K562 (cell line): ENCODE data around the gene RPS2. TPM values are rescaled to one million over a fixed set of nuclear protein-coding genes. Genes with fewer than 3 reads are reported as not detected.

Experiments
- CXXC5 ChIP-seq: fragments of 250-450 bp; sonication (Bioruptor Pico); IDR thresholded peaks from 2 replicates; pipeline ENCODE4 v1.8.0; 2022; ENCODE audit warnings: inconsistent platforms, mild to moderate bottlenecking, moderate library complexity
- MNT ChIP-seq, 2 experiments: fragments of 450-650 bp; conservative IDR thresholded peaks; 2 replicates each; pipeline ENCODE4 v1.6.1; 2017; ENCODE audit warnings: mild to moderate bottlenecking in 2 of 2, moderate library complexity in 2 of 2
- NFRKB ChIP-seq: fragments of 450-650 bp; IDR thresholded peaks from 2 replicates; pipeline ENCODE4 v1.6.1; 2016; ENCODE audit warnings: low read depth
- PCBP1 ChIP-seq: fragments of 200-400 bp; formaldehyde crosslinking; IDR thresholded peaks from 2 replicates; pipeline ENCODE4 v1.6.1; 2018; ENCODE audit warnings: mild to moderate bottlenecking, low read depth, low read length; ENCODE audit not compliant: poor library complexity, severe bottlenecking
- RNF2 ChIP-seq: sonication (generic); IDR thresholded peaks from 2 replicates; pipeline ENCODE4 v1.6.1; 2016
- SRSF3 ChIP-seq: fragments of 200-400 bp; formaldehyde crosslinking; IDR thresholded peaks from 2 replicates; pipeline ENCODE4 v1.6.1; 2016; ENCODE audit warnings: mild to moderate bottlenecking, low read length, moderate library complexity; ENCODE audit not compliant: insufficient read depth
- STAG1 ChIP-seq: sonication (generic); formaldehyde crosslinking; IDR thresholded peaks from 2 replicates; pipeline ENCODE4 v1.5.0; 2020; ENCODE audit warnings: missing genetic modification reagents, borderline replicate concordance
- TEAD4 ChIP-seq, 2 experiments: sonication (generic) in 1 of 2; formaldehyde crosslinking in 1 of 2; IDR thresholded peaks; 2 replicates each; pipeline versions ENCODE4 v1.6.1 to v1.8.0; 2012 to 2022; ENCODE audit warnings: borderline replicate concordance in 1 of 2, inconsistent platforms in 1 of 2, low read length in 1 of 2, mild to moderate bottlenecking in 1 of 2, missing genetic modification reagents in 1 of 2
- polyA plus RNA-seq, 8 experiments: library from polyadenylated mRNA; depleted of rRNA in 4 of 8; stranded (reverse) in 5 of 8; unstranded in 3 of 8; fragments of >200 nt; fragmentation: Nextera tagmentation in 2 of 8; fragmentation: Illumina TruSeq in 1 of 8; extraction: Ambion mirVana in 2 of 8; extraction: Trizol in 1 of 8; gene quantifications; 2 replicates each; pipeline versions ENCODE4 v1.2.1 to v1.2.3, GENCODE V29; 2011 to 2014; ENCODE audit warnings: inconsistent platforms in 1 of 8, missing spikeins in 1 of 8
- total RNA-seq, 7 experiments: library from RNA; depleted of rRNA in 6 of 7; stranded (reverse); fragments of >200 nt in 6 of 7; fragmentation: Illumina TruSeq in 2 of 7; extraction: Trizol in 2 of 7; gene quantifications; 2 replicates each; pipeline versions ENCODE4 v1.2.1 to v1.2.3, GENCODE V29; 2011 to 2021; ENCODE audit warnings: low replicate concordance in 1 of 7
- TF ChIP-seq, protein P1 (sequence below), 2 experiments: fragments of 450-650 bp in 1 of 2; sonication (generic) in 1 of 2; formaldehyde crosslinking in 1 of 2; IDR thresholded peaks; 2 replicates each; pipeline versions ENCODE4 v1.7.1 to v1.9.0; 2016 to 2022; ENCODE audit warnings: inconsistent platforms in 1 of 2, mild to moderate bottlenecking in 1 of 2, missing genetic modification reagents in 1 of 2
- TF ChIP-seq, protein P2 (sequence below): fragments of 450-650 bp; formaldehyde crosslinking; IDR thresholded peaks from 2 replicates; pipeline ENCODE4 v1.4.0; 2020; ENCODE audit warnings: mild to moderate bottlenecking, moderate library complexity
- TF ChIP-seq, protein P3 (sequence below): fragments of 450-650 bp; formaldehyde crosslinking; IDR thresholded peaks from 2 replicates; pipeline ENCODE4 v1.4.0; 2022; ENCODE audit warnings: mild to moderate bottlenecking, moderate library complexity

The RPS2 gene
- total and polyA plus RNA-seq, 9 of the 15 experiments (the other 6 are each of a cell fraction or from before 2014, with no cell fraction given) = 834 to 4,794 (median 3,793) TPM

GRCh38 chr16:2003827-2004641, 39.4 kb upstream of the RPS2 start (continued):
- TF ChIP-seq, protein P1, sequence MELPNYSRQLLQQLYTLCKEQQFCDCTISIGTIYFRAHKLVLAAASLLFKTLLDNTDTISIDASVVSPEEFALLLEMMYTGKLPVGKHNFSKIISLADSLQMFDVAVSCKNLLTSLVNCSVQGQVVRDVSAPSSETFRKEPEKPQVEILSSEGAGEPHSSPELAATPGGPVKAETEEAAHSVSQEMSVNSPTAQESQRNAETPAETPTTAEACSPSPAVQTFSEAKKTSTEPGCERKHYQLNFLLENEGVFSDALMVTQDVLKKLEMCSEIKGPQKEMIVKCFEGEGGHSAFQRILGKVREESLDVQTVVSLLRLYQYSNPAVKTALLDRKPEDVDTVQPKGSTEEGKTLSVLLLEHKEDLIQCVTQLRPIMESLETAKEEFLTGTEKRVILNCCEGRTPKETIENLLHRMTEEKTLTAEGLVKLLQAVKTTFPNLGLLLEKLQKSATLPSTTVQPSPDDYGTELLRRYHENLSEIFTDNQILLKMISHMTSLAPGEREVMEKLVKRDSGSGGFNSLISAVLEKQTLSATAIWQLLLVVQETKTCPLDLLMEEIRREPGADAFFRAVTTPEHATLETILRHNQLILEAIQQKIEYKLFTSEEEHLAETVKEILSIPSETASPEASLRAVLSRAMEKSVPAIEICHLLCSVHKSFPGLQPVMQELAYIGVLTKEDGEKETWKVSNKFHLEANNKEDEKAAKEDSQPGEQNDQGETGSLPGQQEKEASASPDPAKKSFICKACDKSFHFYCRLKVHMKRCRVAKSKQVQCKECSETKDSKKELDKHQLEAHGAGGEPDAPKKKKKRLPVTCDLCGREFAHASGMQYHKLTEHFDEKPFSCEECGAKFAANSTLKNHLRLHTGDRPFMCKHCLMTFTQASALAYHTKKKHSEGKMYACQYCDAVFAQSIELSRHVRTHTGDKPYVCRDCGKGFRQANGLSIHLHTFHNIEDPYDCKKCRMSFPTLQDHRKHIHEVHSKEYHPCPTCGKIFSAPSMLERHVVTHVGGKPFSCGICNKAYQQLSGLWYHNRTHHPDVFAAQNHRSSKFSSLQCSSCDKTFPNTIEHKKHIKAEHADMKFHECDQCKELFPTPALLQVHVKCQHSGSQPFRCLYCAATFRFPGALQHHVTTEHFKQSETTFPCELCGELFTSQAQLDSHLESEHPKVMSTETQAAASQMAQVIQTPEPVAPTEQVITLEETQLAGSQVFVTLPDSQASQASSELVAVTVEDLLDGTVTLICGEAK (IDR thresholded peaks at IDR 0.05) = no peak
- TF ChIP-seq, protein P1 (CRISPR knock-in tag; IDR thresholded peaks at IDR 0.05) = no peak
- TF ChIP-seq STAG1 (CRISPR knock-in tag) (peak; percentile 57; the same call in 1 of the 2 replicates), TEAD4 (IDR thresholded peaks at IDR 0.05; ENCODE audit: low read length) (no peak), TEAD4 (CRISPR knock-in tag; IDR thresholded peaks at IDR 0.05; ENCODE audit: borderline replicate concordance) (no peak), PCBP1 (no peak), CXXC5 (CRISPR knock-in tag) (peak; percentile 76), SRSF3 (no peak), RNF2 (peak; percentile 57; the same call in 1 of the 2 replicates), MNT (conservative IDR thresholded peaks at IDR 0.05) (peak; percentile 80 to 91), NFRKB (no peak)
- TF ChIP-seq, protein P2, sequence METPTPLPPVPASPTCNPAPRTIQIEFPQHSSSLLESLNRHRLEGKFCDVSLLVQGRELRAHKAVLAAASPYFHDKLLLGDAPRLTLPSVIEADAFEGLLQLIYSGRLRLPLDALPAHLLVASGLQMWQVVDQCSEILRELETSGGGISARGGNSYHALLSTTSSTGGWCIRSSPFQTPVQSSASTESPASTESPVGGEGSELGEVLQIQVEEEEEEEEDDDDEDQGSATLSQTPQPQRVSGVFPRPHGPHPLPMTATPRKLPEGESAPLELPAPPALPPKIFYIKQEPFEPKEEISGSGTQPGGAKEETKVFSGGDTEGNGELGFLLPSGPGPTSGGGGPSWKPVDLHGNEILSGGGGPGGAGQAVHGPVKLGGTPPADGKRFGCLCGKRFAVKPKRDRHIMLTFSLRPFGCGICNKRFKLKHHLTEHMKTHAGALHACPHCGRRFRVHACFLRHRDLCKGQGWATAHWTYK (CRISPR knock-in tag) = no peak
- TF ChIP-seq, protein P3, sequence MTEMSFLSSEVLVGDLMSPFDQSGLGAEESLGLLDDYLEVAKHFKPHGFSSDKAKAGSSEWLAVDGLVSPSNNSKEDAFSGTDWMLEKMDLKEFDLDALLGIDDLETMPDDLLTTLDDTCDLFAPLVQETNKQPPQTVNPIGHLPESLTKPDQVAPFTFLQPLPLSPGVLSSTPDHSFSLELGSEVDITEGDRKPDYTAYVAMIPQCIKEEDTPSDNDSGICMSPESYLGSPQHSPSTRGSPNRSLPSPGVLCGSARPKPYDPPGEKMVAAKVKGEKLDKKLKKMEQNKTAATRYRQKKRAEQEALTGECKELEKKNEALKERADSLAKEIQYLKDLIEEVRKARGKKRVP (CRISPR knock-in tag) = no peak
